Activated CD4-positive, alpha-beta T cell treated with anti-CD3 and anti-CD28 coated beads for 24 hours (primary cell): Measurements from ENCODE around the gene KRTAP4-8.
"Not testable (repeated sequence)": the region's sequence is repeated elsewhere in the genome, so short reads cannot be mapped to it uniquely, and the experiment has no call there.

Experiments
- DNase-seq, 2 donors: peaks; one replicate each; pipeline ENCODE4 v3.0.0-alpha.2; 2020; ENCODE audit warnings: low read depth in 2 of 2

KRTAP4-8 gene

DNA sequence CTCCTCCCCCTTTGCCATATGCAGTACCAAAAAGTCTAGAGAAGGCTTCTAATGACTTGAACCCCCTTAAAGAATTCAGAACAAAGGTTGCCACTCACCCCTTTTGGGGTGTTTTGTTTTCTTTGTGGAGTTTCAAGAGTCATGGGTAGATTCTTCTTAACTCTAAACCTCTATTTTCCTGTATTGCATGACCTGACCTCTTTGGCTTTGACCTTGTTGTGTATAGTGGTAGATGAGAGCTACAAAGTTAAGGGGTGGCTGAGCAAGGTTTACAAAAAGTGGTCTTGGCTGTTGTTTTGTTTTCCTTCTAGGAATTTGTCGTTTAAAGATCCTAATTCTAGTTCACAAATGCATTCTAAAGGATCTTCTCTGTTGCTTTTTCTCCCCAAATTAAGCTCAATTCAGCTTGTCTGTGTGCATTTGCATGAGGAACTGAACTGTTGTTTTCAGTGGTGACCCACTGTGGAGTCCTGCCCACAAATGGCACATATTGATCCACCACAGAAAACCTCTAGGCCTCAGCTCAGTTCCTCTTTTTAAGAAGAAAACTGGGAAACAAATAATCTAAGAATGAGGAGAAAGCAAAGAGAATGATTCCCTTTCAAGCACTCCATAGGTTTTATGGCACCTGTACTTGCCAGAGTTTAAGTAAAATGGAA lies 10.9 kb upstream of the KRTAP4-8 start:
- DNase-seq = not testable (repeated sequence)

- no peak for DNase-seq
Observed at GRCh38 chr17:41107941-41108450, 10.1 kb upstream of the KRTAP4-8 start.

DNA sequence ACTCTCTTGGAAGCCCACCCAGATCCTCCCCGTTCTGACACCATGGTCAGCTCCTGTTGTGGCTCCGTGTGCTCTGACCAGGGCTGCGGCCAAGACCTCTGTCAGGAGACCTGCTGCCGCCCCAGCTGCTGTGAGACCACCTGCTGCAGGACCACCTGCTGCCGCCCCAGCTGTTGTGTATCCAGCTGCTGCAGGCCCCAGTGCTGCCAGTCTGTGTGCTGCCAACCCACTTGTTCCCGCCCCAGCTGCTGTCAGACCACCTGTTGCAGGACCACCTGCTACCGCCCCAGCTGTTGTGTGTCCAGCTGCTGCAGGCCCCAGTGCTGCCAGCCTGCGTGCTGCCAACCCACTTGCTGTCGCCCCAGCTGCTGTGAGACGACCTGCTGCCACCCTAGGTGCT lies 7.4 kb upstream of the KRTAP4-8 start, which contains the start of gene KRTAP4-9:
Gene KRTAP4-9, plus strand, starts transcription at position 43 of the 400 bp plus-strand sequence. Its CDS starts 0 bp downstream, at position 43.
- not testable (repeated sequence) for DNase-seq

GRCh38 chr17:41104386-41105038 lies 6.6 kb upstream of the KRTAP4-8 start:
- DNase-seq = not testable (repeated sequence)

DNA sequence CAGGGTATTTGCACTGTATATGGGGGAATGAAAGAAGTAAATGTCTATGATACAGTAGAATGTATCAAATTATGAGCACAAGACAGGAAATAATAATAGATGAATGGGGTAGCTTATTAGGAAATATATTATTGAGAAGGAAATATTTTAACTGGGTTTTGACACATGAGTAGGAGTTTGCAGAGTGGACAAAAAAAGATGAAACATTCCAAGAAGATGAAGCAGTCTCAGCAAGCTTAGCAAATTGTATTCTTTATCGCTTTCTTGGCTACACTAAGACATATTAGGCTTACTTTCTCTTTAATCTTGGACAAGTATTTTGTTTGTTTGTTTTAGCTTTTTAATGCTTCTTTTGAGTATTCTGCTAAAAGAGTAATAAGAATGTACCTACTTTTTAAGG lies 6.0 kb upstream of the KRTAP4-8 start:
- DNase-seq = no peak

- DNase-seq = no peak
Observed at GRCh38 chr17:41101586-41102259, 3.8 kb upstream of the KRTAP4-8 start, which contains the start of gene KRTAP4-16. KRTAP4-16 (minus strand) TSS chr17:41102209; CDS start chr17:41102209, 0 bp downstream.

DNA sequence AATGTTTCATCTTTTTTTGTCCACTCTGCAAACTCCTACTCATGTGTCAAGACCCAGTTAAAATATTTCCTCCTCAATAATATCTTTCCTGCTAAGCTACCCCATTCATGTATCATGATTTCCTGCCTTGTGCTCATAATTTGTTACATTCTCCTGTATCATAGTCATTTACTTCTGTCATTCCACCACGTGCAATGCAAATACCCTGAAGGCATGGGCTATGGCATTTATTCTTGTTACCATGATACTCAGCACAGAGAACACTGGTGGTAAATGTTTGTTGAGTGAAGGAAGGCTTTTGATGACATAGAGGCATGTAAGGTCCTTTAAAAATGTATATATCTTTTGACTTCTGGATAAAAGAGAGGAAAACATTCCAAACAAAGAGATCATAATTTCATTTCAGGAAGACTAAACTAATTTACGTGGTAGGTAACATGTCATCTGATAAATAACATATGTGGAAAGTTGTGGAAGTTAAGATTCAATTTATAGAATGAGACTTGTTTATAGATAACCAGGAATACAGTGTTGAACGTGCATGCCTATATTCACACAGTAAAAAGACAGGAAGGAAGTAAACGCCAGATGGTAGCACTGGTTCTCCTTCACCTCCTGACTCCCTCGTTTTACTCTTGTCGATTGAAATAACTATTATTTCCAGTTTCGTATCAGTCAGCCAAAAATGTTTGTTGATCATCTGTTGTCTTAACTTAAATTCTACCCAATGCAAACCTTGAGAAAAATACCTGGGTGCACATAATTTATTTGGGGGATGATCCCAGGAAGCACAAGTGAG lies 1.9 kb upstream of the KRTAP4-8 start:
- DNase-seq = not testable (repeated sequence)

DNA sequence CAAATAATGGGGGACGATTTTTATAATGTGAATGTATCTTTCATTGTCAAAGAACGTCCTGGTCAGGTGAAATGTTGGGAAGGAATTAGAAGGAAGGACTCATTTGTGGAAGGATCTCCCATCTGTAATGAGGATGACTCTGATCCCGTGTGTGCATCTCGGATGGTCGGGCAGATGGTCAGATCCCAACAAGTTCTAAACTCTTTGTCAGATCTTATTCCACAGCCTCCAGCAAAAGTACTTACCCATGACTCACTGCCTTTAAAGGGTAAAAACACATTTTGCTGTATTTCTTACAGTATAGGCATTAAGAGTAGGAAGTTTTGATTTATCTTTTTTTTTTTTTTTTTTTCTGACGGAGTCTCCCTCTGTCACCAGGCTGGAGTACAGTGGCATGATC lies 539 bp upstream of the KRTAP4-8 start:
- DNase-seq = no peak

DNA sequence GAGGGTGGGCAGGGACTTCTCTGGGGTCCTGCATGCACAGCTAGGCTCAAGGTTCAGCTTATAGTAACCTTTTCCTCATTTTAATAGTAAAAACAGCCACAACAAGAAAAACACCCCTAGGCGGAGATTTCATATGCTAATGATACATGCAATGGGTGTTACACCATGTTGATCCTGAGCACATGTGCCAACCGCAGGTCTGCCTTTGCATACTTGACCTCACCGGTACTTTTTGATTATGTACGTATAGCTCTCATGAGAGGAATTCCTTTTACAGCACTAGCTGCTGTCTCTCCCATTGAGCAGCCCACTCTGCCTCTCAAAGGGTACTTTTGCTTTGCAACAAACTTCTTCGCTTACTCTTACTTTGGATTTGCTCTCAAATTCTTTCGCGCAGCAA lies 1.9 kb downstream of the KRTAP4-8 start:
- no peak for DNase-seq

- not testable (repeated sequence) for DNase-seq
Observed at GRCh38 chr17:41088760-41089352, 9.1 kb downstream of the KRTAP4-8 start.

- not testable (repeated sequence) for DNase-seq
Observed at GRCh38 chr17:41084100-41084856, 13.7 kb downstream of the KRTAP4-8 start, which contains the start of gene KRTAP4-7. KRTAP4-7 (plus strand) TSS chr17:41084150; CDS start chr17:41084207, 57 bp downstream.

- DNase-seq = not testable (repeated sequence)
Observed at GRCh38 chr17:41083427-41083826, 14.5 kb downstream of the KRTAP4-8 start.

DNA sequence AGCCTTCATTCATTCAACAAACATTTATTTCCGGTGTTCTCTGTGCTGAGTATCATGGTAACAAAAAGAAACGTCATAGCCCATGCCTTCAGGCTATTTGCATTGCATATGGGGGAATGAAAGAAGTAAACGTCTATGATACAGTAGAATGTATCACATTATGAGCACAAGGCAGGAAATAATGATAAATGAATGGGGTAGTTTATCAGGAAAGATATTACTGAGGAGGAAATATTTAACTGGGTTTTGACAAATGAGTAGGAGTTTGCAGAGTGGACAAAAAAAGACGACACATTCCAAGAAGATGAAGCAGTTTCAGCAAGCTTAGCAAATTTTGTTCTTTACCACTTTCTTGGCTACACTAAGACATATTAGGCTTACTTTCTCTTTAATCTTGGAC lies 15.3 kb downstream of the KRTAP4-8 start:
- DNase-seq = no peak

GRCh38 chr17:41076788-41077187 lies 21.2 kb downstream of the KRTAP4-8 start:
- no peak for DNase-seq

GRCh38 chr17:41073676-41074075 lies 24.3 kb downstream of the KRTAP4-8 start:
- no peak for DNase-seq

DNA sequence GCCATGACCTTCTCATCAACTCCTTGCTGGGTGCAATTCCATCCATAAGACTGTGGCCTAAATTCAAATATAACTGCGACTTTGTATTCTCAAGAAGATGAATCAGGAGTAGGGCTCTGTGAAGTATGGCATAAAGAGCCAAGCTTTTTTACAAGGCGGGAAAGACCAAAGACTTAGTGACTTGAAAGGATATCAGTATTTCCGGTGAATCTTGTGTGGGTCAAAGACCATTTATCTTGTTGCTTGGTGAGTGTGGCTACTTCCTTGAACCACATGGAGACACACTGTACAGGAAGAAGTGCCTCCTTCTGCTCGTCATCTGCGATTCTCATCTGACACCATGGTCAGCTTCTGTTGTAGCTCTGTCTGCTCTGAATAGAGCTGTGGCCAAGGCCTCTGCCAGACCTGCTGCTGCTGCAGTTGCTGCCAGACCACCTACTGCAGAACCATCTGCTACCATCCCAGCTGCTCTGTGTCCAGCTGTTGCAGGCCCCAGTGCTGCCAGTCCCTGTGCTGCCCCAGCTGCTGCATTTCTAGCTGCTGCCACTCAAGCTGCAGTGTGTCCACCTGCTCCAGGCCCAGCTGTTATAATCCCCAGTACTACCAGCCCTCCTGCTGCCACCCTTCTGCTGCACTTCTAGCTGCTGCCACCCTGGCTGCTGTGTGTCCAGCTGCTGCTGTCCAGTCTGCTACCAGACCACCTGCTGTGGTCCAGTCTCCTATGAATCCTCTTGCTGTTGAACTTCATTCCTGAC lies 26.2 kb downstream of the KRTAP4-8 start:
- no peak for DNase-seq

DNA sequence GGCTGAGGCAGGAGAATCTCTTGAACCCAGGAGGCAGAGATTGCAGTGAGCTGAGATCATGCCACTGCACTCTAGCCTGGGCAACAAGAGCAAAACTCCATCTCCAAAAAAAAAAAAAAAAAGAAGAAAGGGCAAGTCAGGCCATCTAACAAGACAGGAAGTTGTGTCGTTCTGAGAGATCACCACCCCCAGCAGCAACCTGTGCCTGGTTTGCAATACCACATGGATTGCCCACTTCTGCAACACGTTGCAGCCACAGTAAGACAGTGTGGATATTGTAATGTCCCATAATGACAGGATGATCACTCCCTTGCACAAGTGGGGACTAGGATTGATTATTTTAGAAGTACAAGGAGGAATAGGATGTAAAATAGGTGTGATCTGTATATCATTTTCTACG lies 28.9 kb downstream of the KRTAP4-8 start:
- DNase-seq = no peak

- DNase-seq = no peak
Observed at GRCh38 chr17:41067281-41067680, 30.7 kb downstream of the KRTAP4-8 start.

GRCh38 chr17:41065829-41066624 lies 31.9 kb downstream of the KRTAP4-8 start, which contains the start of gene KRTAP2-4:
KRTAP2-4 (minus strand) TSS chr17:41065879; CDS start chr17:41065845, 34 bp downstream.
- DNase-seq = no peak
